C4-2B (cell line): ENCODE results near the gene DENND1A.
"Not testable (repeated sequence)": the region's sequence is repeated elsewhere in the genome, so short reads cannot be mapped to it uniquely, and the experiment has no call there.

Experiments used
- H3K27ac ChIP-seq: fragments of 450-650 bp; 2 replicates; pipeline ENCODE4 v1.5.1; 2017
- ZFX ChIP-seq: fragments of 450-650 bp; IDR thresholded peaks from 2 replicates; pipeline ENCODE4 v1.6.1; 2017
- TF ChIP-seq, protein P1 (sequence below): fragments of 450-650 bp; conservative IDR thresholded peaks from 2 replicates; pipeline ENCODE4 v1.5.1; 2017; ENCODE audit warnings: mild to moderate bottlenecking

The DENND1A gene

DNA sequence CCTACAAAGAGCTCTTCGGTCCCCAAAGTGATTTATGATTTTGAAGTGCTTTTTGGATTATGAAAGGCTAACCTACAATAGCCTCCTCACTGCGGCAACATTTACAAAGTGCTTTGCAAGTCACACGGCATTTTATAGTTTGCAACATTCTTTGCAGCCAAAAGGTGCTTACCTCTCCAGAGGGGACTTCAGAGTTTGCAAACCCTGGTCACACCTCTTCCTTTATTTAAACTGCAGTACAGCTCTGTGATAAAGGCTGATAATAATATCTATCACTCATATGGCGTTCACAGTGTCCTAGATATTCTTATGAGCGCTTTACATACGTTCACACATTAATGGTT is 594.0 kb downstream of the DENND1A start:
- TF ChIP-seq ZFX, result no peak
- TF ChIP-seq, protein P1, sequence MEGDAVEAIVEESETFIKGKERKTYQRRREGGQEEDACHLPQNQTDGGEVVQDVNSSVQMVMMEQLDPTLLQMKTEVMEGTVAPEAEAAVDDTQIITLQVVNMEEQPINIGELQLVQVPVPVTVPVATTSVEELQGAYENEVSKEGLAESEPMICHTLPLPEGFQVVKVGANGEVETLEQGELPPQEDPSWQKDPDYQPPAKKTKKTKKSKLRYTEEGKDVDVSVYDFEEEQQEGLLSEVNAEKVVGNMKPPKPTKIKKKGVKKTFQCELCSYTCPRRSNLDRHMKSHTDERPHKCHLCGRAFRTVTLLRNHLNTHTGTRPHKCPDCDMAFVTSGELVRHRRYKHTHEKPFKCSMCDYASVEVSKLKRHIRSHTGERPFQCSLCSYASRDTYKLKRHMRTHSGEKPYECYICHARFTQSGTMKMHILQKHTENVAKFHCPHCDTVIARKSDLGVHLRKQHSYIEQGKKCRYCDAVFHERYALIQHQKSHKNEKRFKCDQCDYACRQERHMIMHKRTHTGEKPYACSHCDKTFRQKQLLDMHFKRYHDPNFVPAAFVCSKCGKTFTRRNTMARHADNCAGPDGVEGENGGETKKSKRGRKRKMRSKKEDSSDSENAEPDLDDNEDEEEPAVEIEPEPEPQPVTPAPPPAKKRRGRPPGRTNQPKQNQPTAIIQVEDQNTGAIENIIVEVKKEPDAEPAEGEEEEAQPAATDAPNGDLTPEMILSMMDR, result no peak
- no peak overlapping the region for H3K27ac ChIP-seq

DNA sequence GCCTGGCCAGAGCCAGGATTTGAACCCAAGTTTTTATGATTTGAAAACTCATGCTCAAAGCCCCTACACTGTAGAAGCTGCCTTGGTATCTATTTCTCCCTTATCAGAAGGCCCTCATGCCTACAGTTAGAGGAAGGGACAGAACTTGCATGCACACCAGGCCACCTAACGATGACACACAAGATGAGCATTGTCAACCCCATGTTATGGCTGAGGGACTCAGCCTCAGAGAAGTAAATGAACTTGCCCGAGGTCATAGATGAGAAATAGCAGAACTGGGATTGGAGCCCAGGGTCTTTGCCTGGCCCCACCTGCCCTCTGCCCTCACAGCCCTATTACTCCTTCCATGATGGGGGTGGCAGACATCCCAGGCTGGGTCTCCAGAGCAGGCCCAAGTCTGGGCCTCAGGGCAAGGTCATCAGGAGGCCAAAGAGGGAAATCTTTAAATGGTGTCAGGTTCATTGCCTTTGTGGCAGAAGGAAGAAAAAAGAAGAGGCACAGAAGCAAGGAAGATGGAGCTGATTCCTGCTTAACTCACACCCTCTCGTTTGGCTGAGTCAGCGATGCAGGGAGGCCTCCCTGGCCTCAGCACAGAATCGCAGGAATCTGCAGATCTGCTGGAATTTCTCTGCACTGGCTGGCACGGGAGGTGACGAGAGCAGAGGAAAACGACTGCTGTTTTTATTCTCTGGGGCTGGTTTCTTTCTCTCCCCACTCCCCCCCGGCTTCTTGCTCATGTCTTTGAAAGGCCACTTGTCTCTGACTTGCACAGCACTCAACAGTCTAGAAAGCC is 594.5 kb downstream of the DENND1A start:
- TF ChIP-seq, protein P1, result no peak
- H3K27ac ChIP-seq, result no peak overlapping the region

DNA sequence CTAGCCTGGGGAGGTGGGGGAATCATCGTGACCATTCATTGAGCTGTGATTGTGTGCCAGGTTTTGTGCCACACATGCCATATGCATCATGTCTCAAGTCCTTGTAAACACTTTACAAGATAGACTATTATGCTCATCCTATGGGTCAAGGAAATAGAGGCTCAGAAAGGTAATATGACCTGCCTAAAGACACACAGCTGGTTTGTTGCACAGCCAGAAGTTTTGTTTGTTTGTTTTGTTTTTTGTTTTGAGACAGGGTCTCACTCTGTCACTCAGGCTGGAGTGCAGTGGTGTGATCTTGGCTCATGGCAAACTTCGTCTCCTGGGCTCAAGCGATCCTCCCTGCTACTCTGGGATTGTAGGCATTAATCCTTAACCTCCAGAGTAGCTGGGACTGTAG is 595.3 kb downstream of the DENND1A start:
- H3K27ac ChIP-seq, result no peak overlapping the region
- TF ChIP-seq, protein P1, result no peak
- no peak for TF ChIP-seq ZFX

DNA sequence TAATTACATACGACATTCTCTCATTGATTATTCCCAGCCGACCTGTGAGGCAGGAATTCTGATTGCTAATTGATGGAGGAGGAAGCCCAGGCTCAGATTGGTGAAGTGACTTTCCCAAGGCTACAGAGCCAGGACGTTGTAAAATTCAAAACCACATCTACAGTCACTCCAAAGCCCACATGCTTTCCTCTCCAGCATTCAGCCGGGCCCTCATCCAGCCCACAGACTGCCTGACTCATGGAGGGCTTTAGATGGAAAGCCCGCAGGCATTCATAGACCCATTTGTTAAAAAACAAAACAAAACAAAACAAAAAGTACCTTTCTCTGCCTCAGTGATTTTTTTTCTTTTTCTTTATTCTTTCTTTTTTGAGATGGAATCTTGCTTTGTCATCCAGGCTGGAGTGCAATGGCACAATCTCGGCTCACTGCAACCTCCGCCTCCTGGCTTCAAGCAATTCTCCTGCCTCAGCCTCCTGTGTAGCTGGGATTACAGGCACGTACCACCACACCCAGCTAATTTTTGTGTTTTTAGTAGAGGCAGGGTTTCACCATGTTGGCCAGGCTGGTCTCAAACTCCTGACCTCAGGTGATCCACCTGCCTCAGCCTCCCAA is 596.8 kb downstream of the DENND1A start:
- not testable (repeated sequence) for H3K27ac ChIP-seq

DNA sequence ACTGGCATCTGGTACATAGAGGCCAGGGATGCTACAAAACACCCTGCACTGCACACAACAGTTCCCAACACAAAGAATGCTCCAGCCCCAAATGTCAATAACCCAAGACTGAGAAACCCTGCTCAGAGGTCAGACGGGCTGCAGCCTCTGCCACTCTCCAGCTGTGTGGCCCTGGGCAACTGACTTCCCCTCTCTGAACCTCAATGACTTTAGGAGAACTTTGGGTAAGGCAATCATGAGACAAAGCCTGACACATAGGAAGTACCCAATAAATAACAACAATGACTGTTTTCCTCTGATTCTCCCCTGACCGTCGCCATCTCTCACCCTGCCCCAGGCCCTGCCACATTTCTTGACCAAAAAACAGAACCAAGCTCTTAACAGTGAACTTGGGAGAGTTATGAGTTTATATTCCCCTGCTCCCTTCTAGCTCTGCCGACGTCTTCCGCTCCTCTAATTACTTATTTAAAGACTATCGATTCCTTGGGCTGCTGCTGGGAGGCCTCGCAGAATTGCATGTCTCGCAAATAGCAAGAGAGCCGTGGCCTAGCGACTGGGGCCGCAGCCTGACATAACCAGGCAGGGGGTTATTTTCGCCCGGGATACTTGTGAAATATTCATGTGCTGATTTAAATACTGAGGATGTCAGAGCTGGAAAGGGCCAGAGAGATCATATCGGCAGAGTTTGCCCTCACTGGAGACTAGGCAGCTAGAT is 598.4 kb downstream of the DENND1A start:
- H3K27ac ChIP-seq, result no peak overlapping the region
- TF ChIP-seq, protein P1, result no peak
- no peak for TF ChIP-seq ZFX
